Neural cell (in vitro differentiated cells): ENCODE data around the gene HSBP1. TPM values are rescaled to one million over a fixed set of nuclear protein-coding genes. Genes with fewer than 3 reads are reported as not detected.

Experiments used
- H2AFZ ChIP-seq: fragments of 200-600, 300-800 bp; sonication (generic), shearing (Covaris generic); 2 replicates; pipeline ENCODE4 v1.6.0; 2014; ENCODE audit warnings: low read depth, mild to moderate bottlenecking, antibody characterized with exemption, low read length, moderate library complexity
- H3F3A ChIP-seq: fragments of 200-600 bp; shearing (Covaris generic); 2 replicates; pipeline ENCODE4 v1.6.1; 2016; ENCODE audit warnings: mild to moderate bottlenecking, moderate library complexity, mixed read lengths, antibody characterized with exemption, low read length; ENCODE audit not compliant: insufficient read depth, poor library complexity, severe bottlenecking
- H3K27ac ChIP-seq: fragments of 200-600, 300-800 bp; sonication (generic), shearing (Covaris generic); 2 replicates; pipeline ENCODE4 v1.5.1; 2014; ENCODE audit warnings: mild to moderate bottlenecking, low read length, moderate library complexity
- H3K27me3 ChIP-seq: fragments of 300-800, 200-600 bp; sonication (generic), shearing (Covaris generic); 2 replicates; pipeline ENCODE4 v1.6.0; 2014; ENCODE audit warnings: mild to moderate bottlenecking, low read depth, low read length, moderate library complexity; ENCODE audit not compliant: insufficient read depth
- H3K36me3 ChIP-seq: fragments of 300-800, 200-600 bp; sonication (generic), shearing (Covaris generic); 2 replicates; pipeline ENCODE4 v1.5.1; 2014; ENCODE audit warnings: mild to moderate bottlenecking, antibody characterized with exemption, low read length, moderate library complexity; ENCODE audit not compliant: insufficient read depth
- H3K4me2 ChIP-seq: fragments of 300-800, 200-600 bp; sonication (generic), shearing (Covaris generic); 2 replicates; pipeline ENCODE4 v1.6.0; 2014; ENCODE audit warnings: mild to moderate bottlenecking, low read length
- H3K4me3 ChIP-seq: fragments of 300-800, 200-600 bp; sonication (generic), shearing (Covaris generic); 2 replicates; pipeline ENCODE4 v1.5.1; 2014; ENCODE audit warnings: mild to moderate bottlenecking, low read length, moderate library complexity
- H3K79me2 ChIP-seq: fragments of 200-600 bp; shearing (Covaris generic); replicated peaks from 2 replicates; pipeline ENCODE4 v1.6.0; 2014; ENCODE audit warnings: mild to moderate bottlenecking, low read length, moderate library complexity; ENCODE audit not compliant: insufficient read depth
- H3K9ac ChIP-seq: fragments of 300-800, 200-600 bp; sonication (generic), shearing (Covaris generic); 2 replicates; pipeline ENCODE4 v1.6.1; 2016; ENCODE audit warnings: mild to moderate bottlenecking, low read length, mixed read lengths
- H3K9me2 ChIP-seq: fragments of 200-600 bp; shearing (Covaris generic); 2 replicates; pipeline ENCODE4 v1.6.1; 2016; ENCODE audit warnings: mild to moderate bottlenecking, low read length, mixed read lengths; ENCODE audit not compliant: insufficient read depth
- H3K9me3 ChIP-seq: fragments of 200-600, 300-800 bp; sonication (generic), shearing (Covaris generic); 2 replicates; pipeline ENCODE4 v1.6.1; 2016; ENCODE audit warnings: mild to moderate bottlenecking, mixed run types, low read length, moderate library complexity, mixed read lengths
- H4K20me1 ChIP-seq: fragments of 200-600 bp; shearing (Covaris generic); 2 replicates; pipeline ENCODE4 v1.6.1; 2016; ENCODE audit warnings: mild to moderate bottlenecking, mixed run types; ENCODE audit not compliant: insufficient read depth
- EP300 ChIP-seq: fragments of 450-650 bp; conservative IDR thresholded peaks from 2 replicates; pipeline ENCODE4 v1.6.1; 2014; ENCODE audit warnings: antibody characterized with exemption, mild to moderate bottlenecking, moderate library complexity; ENCODE audit not compliant: poor library complexity, severe bottlenecking
- EZH2 ChIP-seq: fragments of 200-600, 300-800 bp; shearing (Covaris generic), sonication (generic); IDR thresholded peaks from 2 replicates; pipeline ENCODE4 v1.6.1; 2014; ENCODE audit warnings: antibody characterized with exemption, low read length, borderline replicate concordance, mild to moderate bottlenecking; ENCODE audit not compliant: insufficient read depth, poor library complexity, severe bottlenecking
- MXI1 ChIP-seq: fragments of 450-650 bp; conservative IDR thresholded peaks from 2 replicates; pipeline ENCODE4 v1.6.1; 2014; ENCODE audit warnings: antibody characterized with exemption, mild to moderate bottlenecking; ENCODE audit not compliant: poor library complexity, severe bottlenecking
- POLR2AphosphoS5 ChIP-seq: IDR thresholded peaks from 2 replicates; pipeline ENCODE4 v1.6.1; 2012
- RAD21 ChIP-seq: fragments of 450-650 bp; conservative IDR thresholded peaks from 2 replicates; pipeline ENCODE4 v1.6.1; 2014; ENCODE audit warnings: antibody characterized with exemption, mild to moderate bottlenecking, moderate library complexity
- REST ChIP-seq: IDR thresholded peaks from 2 replicates; pipeline ENCODE4 v1.6.1; 2012; ENCODE audit warnings: borderline replicate concordance
- SMC3 ChIP-seq: fragments of 450-650 bp; conservative IDR thresholded peaks from 2 replicates; pipeline ENCODE4 v1.6.1; 2014; ENCODE audit warnings: antibody characterized with exemption, mild to moderate bottlenecking, moderate library complexity; ENCODE audit not compliant: poor library complexity
- TAF1 ChIP-seq: IDR thresholded peaks from 2 replicates; pipeline ENCODE4 v1.6.1; 2012; ENCODE audit warnings: low read depth
- polyA plus RNA-seq: library from polyadenylated mRNA; depleted of rRNA; stranded (reverse); fragments of >200 nt; gene quantifications from 2 replicates; pipeline ENCODE4 v1.2.3, GENCODE V29; 2014
- TF ChIP-seq, protein P1 (sequence below): fragments of 450-650 bp; IDR thresholded peaks from 2 replicates; pipeline ENCODE4 v1.5.1; 2014; ENCODE audit warnings: antibody characterized with exemption, mild to moderate bottlenecking, moderate library complexity; ENCODE audit not compliant: poor library complexity, severe bottlenecking

HSBP1 gene
- polyA plus RNA-seq, 1 donor from 2014 or later, result 158 TPM

GRCh38 chr16:83843657-83844056 lies 35.9 kb downstream of the HSBP1 start:
- Histone ChIP-seq H3K4me2 (no peak overlapping the region), H4K20me1 (no peaks in the 10 kb centered on the region), H3K9me3 (no peaks in the 10 kb centered on the region), H3K9ac (no peak overlapping the region), H3F3A (no peaks in the 10 kb centered on the region), H3K4me3 (no peak overlapping the region), H3K79me2 (no peaks in the 10 kb centered on the region), H3K27me3 (no peaks in the 10 kb centered on the region), H2AFZ (no peak overlapping the region), H3K9me2 (no peaks in the 10 kb centered on the region), H3K27ac (no peak overlapping the region), H3K36me3 (no peaks in the 10 kb centered on the region)
- TF ChIP-seq RAD21 (no peak), SMC3 (no peak), EZH2 (no peak), REST (no peak), EP300 (no peak), MXI1 (no peak), TAF1 (no peak), POLR2AphosphoS5 (no peak)
- TF ChIP-seq, protein P1, sequence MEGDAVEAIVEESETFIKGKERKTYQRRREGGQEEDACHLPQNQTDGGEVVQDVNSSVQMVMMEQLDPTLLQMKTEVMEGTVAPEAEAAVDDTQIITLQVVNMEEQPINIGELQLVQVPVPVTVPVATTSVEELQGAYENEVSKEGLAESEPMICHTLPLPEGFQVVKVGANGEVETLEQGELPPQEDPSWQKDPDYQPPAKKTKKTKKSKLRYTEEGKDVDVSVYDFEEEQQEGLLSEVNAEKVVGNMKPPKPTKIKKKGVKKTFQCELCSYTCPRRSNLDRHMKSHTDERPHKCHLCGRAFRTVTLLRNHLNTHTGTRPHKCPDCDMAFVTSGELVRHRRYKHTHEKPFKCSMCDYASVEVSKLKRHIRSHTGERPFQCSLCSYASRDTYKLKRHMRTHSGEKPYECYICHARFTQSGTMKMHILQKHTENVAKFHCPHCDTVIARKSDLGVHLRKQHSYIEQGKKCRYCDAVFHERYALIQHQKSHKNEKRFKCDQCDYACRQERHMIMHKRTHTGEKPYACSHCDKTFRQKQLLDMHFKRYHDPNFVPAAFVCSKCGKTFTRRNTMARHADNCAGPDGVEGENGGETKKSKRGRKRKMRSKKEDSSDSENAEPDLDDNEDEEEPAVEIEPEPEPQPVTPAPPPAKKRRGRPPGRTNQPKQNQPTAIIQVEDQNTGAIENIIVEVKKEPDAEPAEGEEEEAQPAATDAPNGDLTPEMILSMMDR, result no peak

DNA sequence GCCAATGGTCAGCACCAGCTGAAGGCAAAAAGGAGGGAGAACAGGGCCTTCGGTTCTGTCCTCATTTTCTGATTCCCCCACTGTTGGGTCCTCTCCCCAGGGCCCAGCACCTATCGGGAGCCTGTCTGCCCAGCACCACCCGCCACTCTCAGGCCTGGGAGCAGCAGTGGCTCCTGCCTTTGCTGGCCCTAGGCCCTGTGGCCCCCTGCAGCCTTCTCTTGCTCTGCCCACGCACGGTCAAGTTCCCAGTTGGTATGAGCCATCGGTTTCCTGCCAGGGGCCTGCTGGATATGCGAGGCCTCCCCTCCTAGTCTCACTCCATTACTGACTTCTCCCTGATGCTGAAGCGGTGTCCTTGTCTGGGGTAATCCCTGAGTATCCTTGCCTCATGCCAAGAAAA lies 37.5 kb downstream of the HSBP1 start:
- no peaks in the 10 kb centered on the region for H4K20me1 ChIP-seq
- H3K9me2 ChIP-seq, result no peaks in the 10 kb centered on the region
- no peak overlapping the region for H2AFZ ChIP-seq
- H3K27me3 ChIP-seq, result no peaks in the 10 kb centered on the region
- H3K27ac ChIP-seq, result no peak overlapping the region
- TF ChIP-seq EZH2, result no peak
- no peaks in the 10 kb centered on the region for H3K36me3 ChIP-seq
- no peak overlapping the region for H3K4me3 ChIP-seq
- no peaks in the 10 kb centered on the region for H3K79me2 ChIP-seq
- no peaks in the 10 kb centered on the region for H3F3A ChIP-seq
- H3K4me2 ChIP-seq, result no peak overlapping the region
- H3K9me3 ChIP-seq, result no peaks in the 10 kb centered on the region
- H3K9ac ChIP-seq, result no peak overlapping the region
